Cardiac septum (tissue), 1 donor: ENCODE measurements around the gene KBTBD8. TPM values are rescaled to one million over a fixed set of nuclear protein-coding genes. Genes with fewer than 3 reads are reported as not detected.

Experiments
- DNase-seq: peaks from one replicate; pipeline ENCODE4 v3.0.0-alpha.2; 2020; ENCODE audit warnings: low spot score
- intact Hi-C: fragments of 100-400 bp; cut with DNase I; formaldehyde crosslinking; loops from one replicate; pipeline ENCODE4 v1.14.0; 2022
- total RNA-seq: library from RNA; stranded (reverse); fragmentation: NEBNext Ultra II Directional; extraction: Animal tissue kit (Norgen Biotek cat#: 25700); gene quantifications from one replicate; pipeline ENCODE4 v1.2.1, GENCODE V29; 2021
- donor health status: DM: no; HTN: no; CAD: no.

The KBTBD8 gene
- total RNA-seq, 1 donor from 2014 or later = 2.9 TPM

DNA sequence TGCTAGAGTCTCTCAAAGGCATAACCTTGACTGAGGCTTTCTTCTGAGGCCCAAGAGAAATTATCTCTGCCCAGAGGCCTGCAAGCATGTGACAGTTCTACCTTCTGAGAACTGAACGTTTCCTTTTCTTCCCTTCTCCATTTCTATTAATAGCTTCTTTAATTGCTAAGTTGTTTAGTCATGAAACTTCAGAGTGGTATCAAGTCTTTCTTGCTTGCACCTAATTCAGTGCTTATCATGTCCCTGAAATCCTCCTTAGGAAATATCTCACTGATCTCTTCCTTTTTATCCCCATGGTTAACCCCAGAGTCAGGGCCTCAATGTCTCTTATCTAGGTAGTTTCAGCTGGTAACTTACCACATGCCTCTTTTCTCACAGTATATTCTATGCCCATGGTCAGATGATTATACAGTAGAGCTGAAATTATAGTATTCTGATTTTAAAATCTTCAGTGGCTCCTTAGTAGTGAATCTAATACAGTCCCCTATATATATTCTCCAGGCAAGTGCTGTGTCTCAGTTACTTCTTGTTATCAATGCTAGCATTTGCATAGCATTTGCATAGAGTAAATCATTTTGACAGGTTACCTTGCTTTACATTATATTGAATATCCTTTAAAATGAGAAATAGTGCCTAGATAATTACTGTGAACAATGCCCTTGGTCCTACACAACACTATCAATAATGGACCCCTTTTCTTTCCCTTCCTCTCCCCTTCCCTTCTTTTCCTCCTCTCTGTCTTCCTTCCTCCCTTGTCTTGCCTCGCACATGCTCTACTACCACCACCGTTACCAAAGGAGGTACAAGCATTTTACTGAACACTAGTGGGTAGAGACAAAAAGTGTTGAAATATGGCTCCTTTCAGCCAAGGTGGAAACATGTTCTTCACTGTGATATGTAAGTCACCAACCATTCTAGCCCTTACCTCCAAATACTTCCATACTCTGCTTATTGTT lies 33.0 kb downstream of the KBTBD8 start:
- intact Hi-C loops = loop anchor here (5.0 kb wide), 1 partner anchor 34 kb away; the partner anchor contains the start of gene KBTBD8
- DNase-seq = no peak

DNA sequence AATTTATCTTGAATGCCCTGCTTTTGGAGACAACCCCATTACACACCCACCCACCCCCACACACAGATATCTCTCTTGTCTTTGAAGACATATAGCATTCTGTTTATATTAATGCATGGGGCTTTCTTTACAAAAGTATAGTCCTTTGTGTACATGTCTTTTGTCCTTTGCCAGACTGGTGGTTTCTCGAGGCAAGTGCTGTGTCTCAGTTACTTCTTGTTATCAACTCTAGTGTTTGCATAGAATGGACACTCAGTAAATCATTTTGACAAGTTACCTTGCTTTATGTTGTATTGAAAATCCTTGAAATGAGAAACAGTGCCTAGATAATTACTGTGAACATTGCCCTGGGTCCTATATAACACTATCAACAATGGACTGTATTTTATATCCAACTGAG lies 33.9 kb downstream of the KBTBD8 start:
- intact Hi-C loops = loop anchor here (5.0 kb wide), 1 partner anchor 35 kb away; the partner anchor contains the start of gene KBTBD8
- DNase-seq = no peak

DNA sequence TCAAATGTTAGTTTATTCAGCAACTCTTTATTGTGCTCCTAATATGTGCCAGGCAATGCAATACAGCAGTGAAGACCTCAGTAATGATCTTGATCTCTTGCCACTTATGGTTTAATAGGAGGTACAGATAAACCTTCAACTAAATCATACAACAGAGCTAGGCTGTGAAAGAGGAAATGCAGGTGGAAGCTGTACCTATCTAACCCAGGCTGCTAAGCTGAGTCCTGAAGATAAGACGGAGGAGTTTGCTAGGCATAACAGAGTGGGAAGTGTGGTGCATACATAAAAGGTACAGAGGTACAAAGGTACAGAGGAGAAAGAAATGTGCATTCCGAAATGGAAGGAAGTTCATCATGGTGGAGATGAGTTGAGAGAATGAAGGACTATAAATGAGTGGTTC lies 35.0 kb downstream of the KBTBD8 start:
- intact Hi-C loops = loop anchor here (5.0 kb wide), 1 partner anchor 36 kb away; the partner anchor contains the start of gene KBTBD8
- DNase-seq = no peak

DNA sequence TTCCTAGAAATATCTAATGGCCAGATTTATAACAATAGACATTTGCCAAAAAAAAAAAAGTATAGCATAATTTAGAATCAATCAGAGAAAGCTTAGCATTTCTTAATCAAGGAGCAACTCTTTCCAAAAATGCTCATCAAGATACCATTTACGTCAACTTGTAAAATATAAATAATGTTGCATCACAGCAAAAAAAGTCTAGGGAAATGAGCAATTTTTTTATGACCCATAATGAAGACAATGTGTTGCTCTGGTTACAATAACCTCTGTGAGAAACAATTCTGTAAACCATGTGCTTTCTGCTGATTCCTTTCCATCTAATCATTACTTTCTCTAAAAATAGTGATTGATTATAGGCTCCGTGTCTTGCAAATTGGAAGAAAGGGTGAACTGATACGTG lies 36.3 kb downstream of the KBTBD8 start:
- DNase-seq = no peak
- intact Hi-C loops = loop anchor here (5.0 kb wide), 1 partner anchor 37 kb away; the partner anchor contains the start of gene KBTBD8

DNA sequence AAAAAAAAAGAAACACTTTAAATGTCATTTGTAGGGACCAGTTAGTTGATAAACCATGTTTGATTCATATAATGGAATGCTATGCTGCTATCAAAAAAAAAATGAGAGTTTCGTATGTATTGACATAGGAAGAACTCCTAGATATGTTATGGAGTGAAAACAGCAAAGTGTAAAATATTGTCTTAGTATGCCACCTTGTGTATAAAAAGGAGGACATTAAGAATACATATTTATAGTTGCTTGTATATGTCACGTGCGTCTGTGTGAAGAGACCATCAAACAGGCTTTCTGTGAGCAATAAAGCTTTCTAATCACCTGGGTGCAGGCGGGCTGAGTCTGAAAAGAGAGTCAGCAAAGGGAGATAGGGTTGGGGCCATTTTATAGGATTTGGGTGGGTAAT lies 39.5 kb downstream of the KBTBD8 start:
- intact Hi-C loops = loop anchor here (5.0 kb wide), 2 partner anchors 65 to 785 kb away; no protein-coding TSS in a partner anchor
- DNase-seq = no peak

DNA sequence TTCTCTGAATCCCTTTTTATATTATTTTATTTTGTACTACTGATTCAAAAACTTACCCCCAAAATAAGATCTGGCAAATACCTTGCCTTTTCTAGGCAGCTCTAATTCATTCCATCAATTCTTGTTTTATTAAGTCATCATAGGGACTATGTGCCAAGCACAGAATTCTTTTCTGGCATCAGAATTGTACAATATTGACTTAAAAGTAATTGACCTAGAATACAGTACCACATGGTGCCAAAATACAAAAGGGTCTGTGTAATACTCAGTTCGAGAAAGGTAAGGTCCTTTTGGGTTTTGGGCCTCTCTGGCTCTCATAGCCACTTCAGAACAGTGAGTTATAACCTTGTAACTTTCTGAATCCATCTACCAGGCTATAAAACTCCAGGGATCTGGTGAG lies 46.2 kb downstream of the KBTBD8 start:
- intact Hi-C loops = no loop called here
- no peak for DNase-seq

DNA sequence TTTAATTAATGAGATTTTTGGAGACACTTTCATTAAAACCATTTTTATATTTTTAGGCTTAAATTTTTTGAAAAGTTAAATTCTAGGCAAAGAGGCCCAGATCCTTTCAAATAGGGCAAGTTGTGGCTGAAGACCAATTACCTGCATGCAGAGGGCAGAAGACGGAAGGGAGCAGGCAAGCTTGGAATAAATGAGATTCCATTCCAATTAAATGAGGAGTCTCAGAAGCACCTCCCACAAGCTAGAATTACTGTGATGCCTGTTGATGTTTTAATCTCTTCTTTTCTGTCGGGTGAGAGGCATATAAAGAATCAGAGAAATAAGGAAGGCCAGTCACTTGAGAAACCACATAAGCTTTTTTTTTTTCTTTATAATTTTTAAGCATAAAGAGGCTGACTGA lies 46.8 kb downstream of the KBTBD8 start:
- no peak for DNase-seq
- intact Hi-C loops = no loop called here

DNA sequence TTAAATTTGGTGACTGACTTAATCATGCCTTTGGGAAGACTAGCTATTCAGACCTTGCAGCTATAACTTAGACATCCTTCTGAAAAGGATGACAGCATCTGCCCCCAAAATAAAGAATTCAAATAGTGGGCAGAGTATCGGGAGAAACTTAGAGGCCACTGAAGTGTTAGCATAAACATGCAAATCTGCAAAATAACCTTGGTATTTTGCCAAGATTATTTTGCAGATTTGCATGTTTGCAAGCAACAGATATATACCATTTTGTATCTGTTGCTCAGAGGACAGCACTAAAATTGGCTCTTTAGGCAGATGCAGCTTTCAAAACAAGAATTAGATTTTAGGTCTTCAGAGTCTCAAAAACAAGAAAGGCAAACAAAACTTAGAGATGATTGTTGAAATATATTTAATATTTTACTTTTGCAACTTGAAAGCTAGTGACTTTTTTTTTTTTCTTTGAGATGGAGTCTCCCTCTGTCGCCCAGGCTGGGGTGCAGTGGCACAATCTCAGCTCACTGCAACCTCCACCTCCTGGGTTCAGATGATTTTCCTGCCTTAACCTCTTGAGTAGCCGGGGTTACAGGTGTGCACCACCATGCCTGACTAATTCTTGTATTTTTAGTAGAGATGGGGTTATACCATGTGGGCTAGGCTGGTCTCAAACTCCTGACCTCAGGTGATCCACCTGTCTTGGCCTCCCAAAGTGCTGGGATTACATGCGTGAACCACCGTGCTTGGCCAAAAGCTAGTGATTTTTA lies 47.8 kb downstream of the KBTBD8 start:
- DNase-seq = no peak

DNA sequence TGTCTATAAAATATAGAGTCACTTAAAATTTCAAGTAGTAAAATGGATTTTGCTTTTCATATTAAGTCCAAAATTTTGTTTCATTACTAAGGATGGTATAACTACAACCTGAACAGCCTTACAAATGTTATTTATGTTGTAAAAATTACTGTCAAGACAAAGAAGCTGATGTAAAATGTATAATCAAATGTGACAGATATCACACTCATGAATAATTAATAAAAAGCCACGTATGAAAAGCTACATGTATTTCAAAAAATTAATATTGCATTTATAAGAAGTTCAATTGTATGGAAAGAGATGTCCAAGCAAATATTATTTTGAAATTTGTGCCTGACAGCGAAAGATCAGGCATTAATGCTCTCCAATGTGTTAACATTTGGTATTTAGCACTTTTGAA lies 48.9 kb downstream of the KBTBD8 start:
- intact Hi-C loops = no loop called here
- no peak for DNase-seq

More for the DNA sequence above, 47.8 kb downstream of the KBTBD8 start:
- intact Hi-C loops = no loop called here

DNA sequence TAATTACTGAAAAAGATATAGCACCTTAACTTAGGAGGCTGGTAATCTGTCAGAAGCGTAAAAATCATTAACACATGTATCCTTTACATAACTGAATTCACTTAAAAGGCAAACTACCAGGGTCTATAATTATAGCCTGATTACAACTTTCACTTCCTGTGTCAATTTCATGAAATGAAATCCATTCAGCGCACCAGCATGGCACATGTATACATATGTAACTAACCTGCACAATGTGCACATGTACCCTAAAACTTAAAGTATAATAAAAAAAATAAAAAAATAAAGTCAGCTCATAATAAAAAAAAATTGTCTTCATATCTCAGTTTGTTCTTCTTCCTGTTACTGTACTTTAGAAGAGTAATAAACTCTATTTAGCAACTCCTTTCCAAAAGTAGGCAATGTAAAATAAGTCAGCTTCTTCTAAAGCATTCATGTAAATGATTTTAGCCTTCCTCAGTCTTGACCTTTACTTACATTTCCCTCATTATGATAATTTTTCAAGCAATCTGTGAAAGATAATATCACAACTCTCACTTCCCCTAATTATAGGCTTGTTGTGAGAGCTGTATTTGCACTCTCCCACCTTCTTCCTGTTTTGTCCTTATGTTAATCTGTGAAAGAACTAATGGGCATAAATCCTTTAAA lies 50.1 kb downstream of the KBTBD8 start:
- intact Hi-C loops = no loop called here

DNA sequence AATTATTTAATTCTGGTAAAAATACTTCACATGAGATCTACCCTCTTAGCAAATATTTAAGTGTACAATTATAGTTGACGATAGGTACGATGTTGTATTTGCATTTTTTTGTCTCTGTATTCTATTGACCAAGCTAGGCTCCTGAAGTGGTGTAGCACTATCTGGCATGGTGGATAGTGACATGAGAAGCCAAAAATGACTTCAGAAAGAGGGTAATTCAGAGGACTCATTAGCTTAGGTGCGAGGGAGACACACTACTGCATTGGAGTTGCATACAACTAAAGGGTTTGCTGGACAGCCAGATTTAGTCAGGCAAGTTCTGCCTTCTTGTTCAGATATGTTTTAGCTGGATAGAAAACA lies 50.6 kb downstream of the KBTBD8 start:
- DNase-seq = no peak
- intact Hi-C loops = no loop called here

More for the DNA sequence above, 50.1 kb downstream of the KBTBD8 start:
- no peak for DNase-seq

DNA sequence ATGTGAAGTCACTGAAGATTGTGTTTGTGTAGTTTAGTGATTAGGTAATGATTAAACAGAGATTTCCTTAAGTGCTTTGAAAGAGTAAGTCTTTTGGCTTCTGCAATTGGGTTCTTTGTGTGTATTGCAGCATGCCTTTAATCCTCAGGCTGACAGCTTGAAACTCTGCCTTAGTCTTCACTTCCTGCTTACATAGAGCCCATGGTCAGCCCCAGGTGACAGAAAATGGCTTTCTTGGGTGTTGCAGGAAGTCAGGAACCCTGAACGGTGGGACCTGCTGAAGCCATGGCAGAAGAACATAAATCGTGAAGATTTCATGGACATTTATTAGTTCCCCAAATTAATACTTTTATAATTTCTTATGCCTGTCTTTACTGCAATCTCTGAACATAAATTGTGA lies 61.3 kb downstream of the KBTBD8 start:
- DNase-seq = no peak
- intact Hi-C loops = no loop called here
